Measurements from ENCODE around the gene HOXB9.

GRCh38 chr17:48609033-48609432, 17.1 kb downstream of the HOXB9 start:
- TF ChIP-seq REST (IDR thresholded peaks at IDR 0.05; ENCODE audit: insufficient replicate concordance, low read depth), result no peak
- TF ChIP-seq POLR2AphosphoS5 (IDR thresholded peaks at IDR 0.05; ENCODE audit: low read depth), result no peak
- no peak for TF ChIP-seq CTCF (IDR thresholded peaks at IDR 0.05; ENCODE audit: insufficient read depth, low read length)
